NCI-H2196 treated with DMSO at 0.1 percent for 48 hours (cell line): ENCODE data around the gene ETV5.
A peak's percentile ranks its signal among the peaks of the same experiment; 100 is the strongest.

Experiments
- DNase-seq: peaks from one replicate; lab custom pipeline; 2025; ENCODE audit not compliant: unreplicated experiment; lab: John Stamatoyannopoulos, UW

The ETV5 gene

DNA sequence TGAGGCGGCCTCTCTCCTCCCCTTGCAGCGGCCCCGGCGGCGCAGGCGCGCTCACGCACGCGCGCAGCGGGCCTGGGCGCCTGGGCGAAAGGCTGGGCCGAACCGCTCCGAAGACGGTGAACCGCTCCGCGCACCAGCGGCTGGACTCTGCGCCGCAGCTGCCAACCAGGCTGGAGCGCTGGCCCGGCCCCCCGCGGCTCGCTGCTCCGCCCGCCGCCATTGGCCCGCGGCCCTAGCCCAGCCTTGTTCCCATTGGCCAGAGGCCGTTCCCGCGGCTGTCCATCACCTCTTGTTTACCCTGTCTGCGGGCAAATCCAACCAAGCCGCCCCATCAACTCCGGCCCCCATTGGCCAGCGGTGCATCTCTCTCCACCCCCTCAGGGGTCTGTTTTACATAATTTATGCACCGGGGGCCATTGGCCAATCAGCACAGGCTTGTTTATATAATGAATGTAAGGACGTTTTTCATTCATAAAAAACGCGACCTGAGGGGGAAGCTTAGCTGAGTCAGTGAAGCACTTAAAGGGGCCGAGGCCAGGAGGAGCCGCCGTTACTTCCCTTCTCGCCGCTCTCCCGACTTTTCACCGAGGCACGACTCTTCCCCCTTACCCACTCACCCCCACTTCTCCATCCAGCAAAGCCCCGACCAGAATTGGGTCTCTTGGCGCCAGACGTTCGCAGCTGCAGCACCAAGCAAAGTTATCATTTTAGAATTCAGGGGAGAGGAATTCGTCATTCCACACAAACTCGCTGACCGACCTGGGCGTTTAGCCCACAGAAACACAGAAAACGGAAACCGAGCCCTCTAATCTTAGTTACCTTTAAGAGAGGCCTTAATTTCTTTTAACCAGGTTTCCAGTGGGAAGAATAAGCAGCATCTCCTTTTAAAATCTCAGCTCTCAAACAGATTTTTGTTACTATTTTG lies at the start of gene ETV5:
Gene ETV5 (minus strand): TSS at position 149 of the 925 bp plus-strand sequence. CDS start 3,221 bp downstream, outside the sequence.
- DNase-seq = peak; percentile 100

DNA sequence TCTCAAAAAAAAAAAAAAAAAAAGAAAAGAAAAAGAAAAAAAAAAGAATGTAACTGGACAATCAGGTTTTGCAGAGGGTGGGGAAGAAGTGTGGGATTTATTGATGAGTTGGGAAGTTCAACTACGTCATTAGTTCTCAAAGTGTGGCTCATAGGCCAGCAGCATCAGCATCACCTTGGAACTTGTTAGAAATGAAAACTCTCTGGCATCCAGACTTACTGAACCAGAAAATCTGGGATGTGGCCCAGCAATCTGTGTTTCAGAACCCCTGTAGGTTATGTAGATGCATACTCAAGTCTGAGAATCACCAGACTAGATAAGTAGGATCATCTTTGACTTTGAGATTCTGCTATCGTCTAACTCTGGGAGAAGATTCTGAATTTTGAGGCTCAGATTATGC lies 45.8 kb upstream of the ETV5 start:
- DNase-seq = no peak

GRCh38 chr3:186152889-186153292 lies 44.0 kb upstream of the ETV5 start:
- no peak for DNase-seq

GRCh38 chr3:186152361-186152798 lies 43.5 kb upstream of the ETV5 start:
- no peak for DNase-seq

DNA sequence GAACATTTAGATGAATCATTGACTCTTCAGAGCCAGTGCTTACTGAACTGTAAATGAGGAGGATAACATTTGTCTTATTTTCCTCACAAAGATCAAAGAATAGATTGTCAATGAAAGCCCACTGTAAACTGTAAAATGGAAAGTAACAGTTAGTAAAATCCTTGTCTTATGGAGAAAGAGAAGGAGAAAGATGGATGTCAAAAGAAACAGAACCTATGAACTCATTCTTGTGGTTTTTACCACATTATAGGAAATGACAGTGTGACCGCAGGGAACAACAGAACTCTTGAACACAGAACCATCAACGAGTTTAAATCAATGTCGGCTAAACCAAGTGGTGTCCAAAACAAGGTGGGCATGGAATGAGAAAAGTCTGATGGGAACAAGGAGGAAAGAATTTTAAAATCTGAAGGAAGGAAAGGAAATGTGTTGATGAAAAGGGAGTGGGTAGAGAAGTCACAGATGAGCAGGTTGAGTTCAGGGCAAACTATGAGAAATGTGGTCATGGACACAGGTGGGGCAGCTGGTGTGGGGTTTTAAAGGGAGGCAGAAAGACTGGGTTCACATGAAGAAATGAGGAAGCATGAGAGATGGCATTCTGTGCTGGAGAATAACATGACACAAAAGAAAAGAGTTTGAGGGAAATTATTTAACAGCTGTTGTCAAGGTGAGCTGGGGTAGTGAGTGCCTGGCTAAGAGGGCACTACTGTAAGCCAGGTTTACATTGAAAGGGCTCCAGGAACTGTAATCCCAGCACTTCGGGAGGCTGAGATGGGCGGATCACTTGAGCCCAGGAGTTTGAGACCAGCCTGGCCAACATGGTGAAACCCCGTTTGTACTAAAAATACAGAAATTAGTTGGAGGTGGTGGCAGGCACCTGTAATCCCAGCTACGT lies 42.4 kb upstream of the ETV5 start:
- no peak for DNase-seq

DNA sequence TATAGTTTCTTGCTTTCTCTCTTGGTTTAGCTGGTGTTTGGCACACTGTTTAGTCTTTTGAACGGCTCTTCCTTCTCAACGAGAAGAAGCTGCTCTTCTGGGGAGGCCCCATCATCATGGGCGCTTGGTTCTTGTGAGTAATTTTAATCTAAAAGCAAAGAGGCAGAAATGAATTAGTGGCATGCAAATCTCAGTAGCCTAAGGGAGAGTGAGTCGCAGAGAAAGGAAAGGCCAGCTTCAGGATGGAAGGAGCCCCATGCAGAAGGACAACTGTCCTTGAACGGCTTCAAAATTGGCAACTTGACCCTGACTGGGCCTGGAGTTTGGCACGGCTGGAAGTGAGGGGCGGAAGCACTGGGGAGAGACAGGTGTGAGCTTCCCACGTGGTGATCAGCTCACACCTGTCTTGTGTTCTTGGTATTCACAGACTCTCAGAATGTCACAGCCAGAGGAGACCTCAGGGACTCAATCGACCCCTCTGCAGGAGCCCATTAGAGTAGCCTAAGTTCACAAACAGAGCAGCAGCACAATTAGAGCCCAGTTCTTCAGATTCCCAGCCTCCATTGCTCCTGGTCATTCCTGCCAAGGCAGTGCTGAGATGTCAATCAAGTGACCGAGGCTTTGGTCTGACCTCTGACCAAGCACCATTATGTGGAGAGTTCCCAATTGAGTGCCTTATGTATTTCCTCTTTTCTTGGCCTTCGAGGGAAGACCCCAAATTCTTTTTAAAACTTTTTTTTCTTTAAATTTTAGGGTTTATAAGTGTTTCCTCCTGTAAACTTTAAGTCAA lies 41.3 kb upstream of the ETV5 start:
- no peak for DNase-seq

DNA sequence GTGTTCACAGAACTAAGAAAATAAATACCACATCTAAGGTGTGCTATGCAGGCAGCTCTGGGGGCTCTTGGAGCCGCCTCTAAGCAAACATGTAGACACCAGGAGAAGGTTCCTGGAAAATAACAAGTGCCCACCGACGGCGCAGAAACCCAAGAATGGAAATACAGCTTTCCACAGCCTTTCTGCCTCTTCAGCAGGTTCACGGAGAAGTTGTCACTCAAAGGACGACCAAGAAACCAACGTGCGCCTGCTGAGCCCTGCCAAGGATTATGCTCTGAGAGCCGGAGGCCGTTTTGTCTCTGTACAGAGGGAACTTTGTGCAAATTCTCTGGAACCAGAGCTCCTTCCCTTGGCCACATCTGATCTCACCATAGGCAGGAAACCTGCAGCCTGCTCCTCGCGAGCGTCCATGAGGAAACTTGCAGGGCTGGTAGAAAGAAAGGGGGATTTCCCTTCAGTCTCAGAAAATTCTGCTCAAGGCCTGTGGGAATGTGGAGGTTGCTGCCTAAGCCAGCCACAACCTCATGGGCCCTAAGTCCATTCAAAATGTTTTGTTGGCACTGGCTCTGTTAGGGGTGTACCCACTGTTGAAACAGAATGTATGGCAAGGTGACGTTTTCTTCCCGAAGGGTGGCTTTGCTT lies 40.6 kb upstream of the ETV5 start:
- no peak for DNase-seq

GRCh38 chr3:186144257-186144656 lies 35.4 kb upstream of the ETV5 start:
- no peak for DNase-seq

DNA sequence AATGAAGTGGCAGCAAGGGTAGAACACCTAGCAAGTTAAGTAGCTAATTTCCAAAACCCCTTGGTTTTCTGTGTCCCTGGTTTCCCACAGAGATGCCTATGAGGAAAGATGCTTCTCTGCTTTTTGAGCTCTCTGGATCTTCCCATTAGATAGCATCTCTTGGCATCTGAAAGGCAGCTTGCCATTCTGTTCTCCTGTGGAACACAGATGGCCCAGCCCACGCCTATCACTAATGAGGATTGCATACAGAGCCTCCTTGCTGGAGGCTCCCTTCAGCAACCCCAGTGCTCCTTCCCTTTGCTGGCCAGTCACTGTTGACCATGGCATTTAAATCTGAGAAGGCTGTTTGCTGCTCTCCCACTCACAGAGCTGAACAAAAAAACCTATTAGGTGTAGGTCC lies 34.4 kb upstream of the ETV5 start:
- no peak for DNase-seq

DNA sequence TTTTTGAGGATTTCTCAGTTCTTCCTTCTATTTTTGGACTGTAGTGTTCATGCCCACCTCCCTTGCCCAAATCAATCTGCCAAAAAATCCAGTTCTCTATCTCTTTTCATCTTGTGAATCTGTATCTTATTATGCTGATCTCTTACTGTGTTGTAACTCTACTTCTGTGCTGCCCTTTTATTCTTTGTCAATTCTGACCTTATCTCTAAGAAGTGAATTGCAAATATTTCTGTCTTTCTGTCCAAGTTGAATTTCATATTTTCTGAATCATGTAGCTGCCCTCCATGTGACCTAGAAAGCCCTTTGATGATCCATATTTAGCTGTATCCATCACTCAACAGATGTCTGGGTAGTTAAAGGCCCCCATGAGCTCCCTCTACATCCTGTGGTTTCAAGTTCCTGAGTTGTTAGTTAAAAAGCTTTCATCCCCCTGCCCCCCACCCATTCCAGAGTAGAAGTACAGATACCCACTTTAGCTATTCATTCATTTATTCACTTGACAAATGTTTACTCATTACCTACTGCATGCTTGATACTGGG lies 33.6 kb upstream of the ETV5 start:
- DNase-seq = no peak

- DNase-seq = no peak
Measured at GRCh38 chr3:186141790-186142189, 32.9 kb upstream of the ETV5 start.

GRCh38 chr3:186138272-186138981 lies 29.5 kb upstream of the ETV5 start:
- no peak for DNase-seq

DNA sequence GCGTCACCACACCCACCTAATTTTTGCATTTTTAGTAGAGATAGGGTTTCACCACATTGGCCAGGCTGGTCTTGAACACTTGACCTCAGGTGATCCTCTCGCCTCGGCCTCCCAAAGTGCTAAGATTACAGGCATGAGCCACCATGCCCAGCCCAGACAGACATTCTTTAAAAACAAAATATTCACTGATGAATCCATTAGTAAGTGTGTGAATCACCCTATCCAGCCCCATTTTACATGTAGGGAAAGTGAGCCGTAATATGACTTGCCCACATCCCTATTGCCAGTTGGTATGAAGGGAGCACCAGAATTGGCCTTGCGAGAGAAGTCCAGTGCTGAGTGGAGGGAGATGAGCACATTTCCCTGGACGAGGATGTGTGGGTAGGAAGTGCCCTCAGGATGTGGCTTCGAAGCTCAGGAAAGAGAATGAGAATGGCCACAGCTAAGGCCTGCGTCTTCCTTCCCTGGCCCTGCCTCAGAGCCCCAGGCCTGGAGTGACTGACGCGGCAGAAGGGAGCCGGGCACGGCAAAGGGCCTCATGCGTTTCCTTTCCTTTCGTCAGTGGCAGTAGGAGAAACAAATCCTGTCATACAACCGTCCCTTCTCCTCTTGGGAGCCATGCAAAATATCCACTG lies 28.3 kb upstream of the ETV5 start:
- DNase-seq = no peak

GRCh38 chr3:186133980-186134379 lies 25.1 kb upstream of the ETV5 start:
- no peak for DNase-seq

GRCh38 chr3:186132487-186132886 lies 23.6 kb upstream of the ETV5 start:
- DNase-seq = no peak

- no peak for DNase-seq
Measured at GRCh38 chr3:186129206-186129605, 20.3 kb upstream of the ETV5 start.

GRCh38 chr3:186128158-186128557 lies 19.3 kb upstream of the ETV5 start:
- no peak for DNase-seq

DNA sequence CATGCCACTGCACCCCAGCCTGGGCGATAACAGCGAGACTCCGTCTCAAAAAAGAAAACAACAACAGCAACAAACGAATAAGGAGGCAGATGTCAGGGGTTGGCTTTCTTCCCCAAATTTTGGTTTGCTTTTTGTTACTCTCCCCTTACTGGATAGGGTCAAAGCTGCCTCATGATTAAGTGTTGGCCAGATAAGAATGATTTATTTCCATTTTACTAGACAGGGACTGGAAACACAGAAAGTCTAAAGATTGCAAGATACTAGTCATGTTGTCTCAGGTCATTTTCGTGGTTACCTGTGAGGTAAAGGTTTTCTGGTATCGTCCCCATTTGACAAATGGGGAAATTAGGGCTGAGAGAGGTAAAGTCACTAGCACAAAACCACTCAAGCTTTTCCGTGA lies 18.6 kb upstream of the ETV5 start:
- no peak for DNase-seq

GRCh38 chr3:186125118-186125517 lies 16.2 kb upstream of the ETV5 start:
- DNase-seq = no peak
